ENCODE results near the gene ZNF462. TPM values are rescaled to one million over a fixed set of nuclear protein-coding genes. Genes with fewer than 3 reads are reported as not detected.

Gene ZNF462
- total and polyA plus RNA-seq, 2 donors (not counting 1 experiment from before 2014, with no cell fraction given): 6.0 to 27.4 TPM

DNA sequence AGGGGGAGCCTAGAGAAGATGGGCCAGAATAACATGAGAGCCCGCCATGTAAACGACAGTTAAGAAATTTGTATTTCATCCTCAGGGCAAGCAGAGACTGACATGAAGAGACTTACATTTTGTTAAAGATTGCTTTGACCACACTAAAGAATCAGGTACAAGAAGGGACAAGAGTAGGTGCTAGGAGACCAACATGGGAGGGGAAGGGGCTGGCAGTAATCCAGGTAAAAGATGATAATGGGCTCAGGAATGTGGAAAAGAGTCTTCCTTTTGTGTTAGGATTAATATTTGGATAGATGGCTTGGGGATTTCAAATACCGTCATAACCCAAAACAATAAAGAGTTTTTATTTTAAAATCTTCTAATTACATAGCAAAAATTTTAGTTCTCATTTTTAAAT lies 137.3 kb downstream of the ZNF462 start:
- Histone ChIP-seq H3K36me3 (ENCODE audit: control insufficient read depth, insufficient read depth, low read length) (peaks cover 1% of the 10 kb centered on the region), H3K79me2 (ENCODE audit: control insufficient read depth, insufficient read depth, low read length) (no peaks in the 10 kb centered on the region), H3K4me2 (ENCODE audit: extremely low read depth, insufficient read depth, low read length) (no peak overlapping the region), H3K9me3 (ENCODE audit: control insufficient read depth, insufficient read depth, low read depth, low read length) (no peaks in the 10 kb centered on the region), H3K4me1 (ENCODE audit: control insufficient read depth, extremely low read depth, insufficient read depth, low read length) (no peaks in the 10 kb centered on the region), H4K20me1 (ENCODE audit: control insufficient read depth, extremely low read depth, insufficient read depth, low read length) (no peaks in the 10 kb centered on the region), H3K4me3 (replicated peaks in 1 of 4; ENCODE audit: control extremely low read depth in 1 of 4, insufficient read depth in 1 of 4, low read depth in 3 of 4, low read length in 4 of 4) (no peak overlapping the region), H3K27me3 (ENCODE audit: control insufficient read depth, insufficient read depth, low read length) (no peaks in the 10 kb centered on the region), H2AFZ (ENCODE audit: low read length) (no peak overlapping the region), H3K9ac (ENCODE audit: insufficient read depth, low read length) (no peak overlapping the region), H3K27ac (ENCODE audit: insufficient read depth, low read length) (no peak overlapping the region)
- DNase-seq (ENCODE audit: low read depth in 2 of 2): no peak
- TF ChIP-seq, protein P1, sequence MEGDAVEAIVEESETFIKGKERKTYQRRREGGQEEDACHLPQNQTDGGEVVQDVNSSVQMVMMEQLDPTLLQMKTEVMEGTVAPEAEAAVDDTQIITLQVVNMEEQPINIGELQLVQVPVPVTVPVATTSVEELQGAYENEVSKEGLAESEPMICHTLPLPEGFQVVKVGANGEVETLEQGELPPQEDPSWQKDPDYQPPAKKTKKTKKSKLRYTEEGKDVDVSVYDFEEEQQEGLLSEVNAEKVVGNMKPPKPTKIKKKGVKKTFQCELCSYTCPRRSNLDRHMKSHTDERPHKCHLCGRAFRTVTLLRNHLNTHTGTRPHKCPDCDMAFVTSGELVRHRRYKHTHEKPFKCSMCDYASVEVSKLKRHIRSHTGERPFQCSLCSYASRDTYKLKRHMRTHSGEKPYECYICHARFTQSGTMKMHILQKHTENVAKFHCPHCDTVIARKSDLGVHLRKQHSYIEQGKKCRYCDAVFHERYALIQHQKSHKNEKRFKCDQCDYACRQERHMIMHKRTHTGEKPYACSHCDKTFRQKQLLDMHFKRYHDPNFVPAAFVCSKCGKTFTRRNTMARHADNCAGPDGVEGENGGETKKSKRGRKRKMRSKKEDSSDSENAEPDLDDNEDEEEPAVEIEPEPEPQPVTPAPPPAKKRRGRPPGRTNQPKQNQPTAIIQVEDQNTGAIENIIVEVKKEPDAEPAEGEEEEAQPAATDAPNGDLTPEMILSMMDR (conservative IDR thresholded peaks at IDR 0.05 in 1 of 2, IDR thresholded peaks at IDR 0.05 in 1 of 2; ENCODE audit: low read depth in 1 of 2, low read length in 2 of 2): no peak
- no peak for TF ChIP-seq EZH2 (IDR thresholded peaks at IDR 0.05; ENCODE audit: low read length, missing control alignments)

DNA sequence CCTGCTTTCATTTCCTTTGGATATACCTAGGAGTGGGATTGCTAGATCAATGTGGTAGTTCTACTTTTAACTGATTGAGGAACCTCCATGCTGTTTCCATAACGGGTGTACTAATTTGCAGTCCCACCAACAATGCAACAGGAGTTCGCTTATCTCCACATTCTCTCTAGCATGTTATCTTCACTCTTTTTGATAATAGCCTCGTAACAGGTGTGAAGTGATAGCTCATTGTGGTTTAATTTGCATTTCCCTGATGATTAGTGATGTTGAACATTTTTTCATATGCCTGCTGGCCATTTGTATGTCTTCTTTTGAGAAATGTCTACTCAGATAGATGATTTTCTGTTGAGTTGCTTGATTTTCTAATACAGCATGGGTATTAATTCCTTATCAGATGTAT lies 142.2 kb downstream of the ZNF462 start:
- H3K27ac ChIP-seq (ENCODE audit: insufficient read depth, low read length): no peak overlapping the region
- no peaks in the 10 kb centered on the region for H3K79me2 ChIP-seq (ENCODE audit: control insufficient read depth, insufficient read depth, low read length)
- no peaks in the 10 kb centered on the region for H3K9me3 ChIP-seq (ENCODE audit: control insufficient read depth, insufficient read depth, low read depth, low read length)
- no peak for DNase-seq (ENCODE audit: low read depth in 2 of 2)
- H4K20me1 ChIP-seq (ENCODE audit: control insufficient read depth, extremely low read depth, insufficient read depth, low read length): no peaks in the 10 kb centered on the region
- no peak overlapping the region for H3K4me2 ChIP-seq (ENCODE audit: extremely low read depth, insufficient read depth, low read length)
- no peak overlapping the region for H3K4me3 ChIP-seq (replicated peaks in 1 of 4; ENCODE audit: control extremely low read depth in 1 of 4, insufficient read depth in 1 of 4, low read depth in 3 of 4, low read length in 4 of 4)
- H3K27me3 ChIP-seq (ENCODE audit: control insufficient read depth, insufficient read depth, low read length): no peaks in the 10 kb centered on the region
- TF ChIP-seq, protein P1 (conservative IDR thresholded peaks at IDR 0.05 in 1 of 2, IDR thresholded peaks at IDR 0.05 in 1 of 2; ENCODE audit: low read depth in 1 of 2, low read length in 2 of 2): no peak
- peaks cover 1% of the 10 kb centered on the region for H3K36me3 ChIP-seq (ENCODE audit: control insufficient read depth, insufficient read depth, low read length)
- H2AFZ ChIP-seq (ENCODE audit: low read length): no peak overlapping the region
- H3K9ac ChIP-seq (ENCODE audit: insufficient read depth, low read length): no peak overlapping the region
- no peaks in the 10 kb centered on the region for H3K4me1 ChIP-seq (ENCODE audit: control insufficient read depth, extremely low read depth, insufficient read depth, low read length)

DNA sequence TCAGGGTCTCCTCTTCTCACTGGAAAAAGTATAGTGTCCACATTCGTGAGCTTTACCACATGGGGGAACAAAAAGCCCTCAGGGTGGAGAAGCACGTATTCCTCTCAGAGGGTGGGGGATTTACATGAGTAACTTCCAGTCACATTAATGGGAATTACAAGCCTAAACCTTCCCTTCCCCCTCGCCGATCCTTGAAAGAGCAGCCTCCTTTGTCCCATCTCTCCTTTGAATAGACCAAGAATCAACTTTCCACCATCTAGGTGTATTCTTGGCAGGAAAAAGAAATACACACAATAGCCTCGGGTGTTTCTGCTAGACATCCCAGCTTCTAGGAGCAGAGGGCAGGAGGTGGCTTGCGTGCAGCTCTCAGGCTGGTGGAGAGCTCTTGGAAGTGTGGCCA lies 144.4 kb downstream of the ZNF462 start:
- TF ChIP-seq, protein P1 (conservative IDR thresholded peaks at IDR 0.05 in 1 of 2, IDR thresholded peaks at IDR 0.05 in 1 of 2; ENCODE audit: low read depth in 1 of 2, low read length in 2 of 2): no peak
- no peak for TF ChIP-seq EZH2 (IDR thresholded peaks at IDR 0.05; ENCODE audit: low read length, missing control alignments)
- Histone ChIP-seq H3K27me3 (ENCODE audit: control insufficient read depth, insufficient read depth, low read length) (no peaks in the 10 kb centered on the region), H3K79me2 (ENCODE audit: control insufficient read depth, insufficient read depth, low read length) (no peaks in the 10 kb centered on the region), H3K4me2 (ENCODE audit: extremely low read depth, insufficient read depth, low read length) (no peak overlapping the region), H3K9me3 (ENCODE audit: control insufficient read depth, insufficient read depth, low read depth, low read length) (no peaks in the 10 kb centered on the region), H3K27ac (ENCODE audit: insufficient read depth, low read length) (no peak overlapping the region), H3K4me3 (replicated peaks in 1 of 4; ENCODE audit: control extremely low read depth in 1 of 4, insufficient read depth in 1 of 4, low read depth in 3 of 4, low read length in 4 of 4) (no peak overlapping the region), H2AFZ (ENCODE audit: low read length) (no peak overlapping the region), H3K4me1 (ENCODE audit: control insufficient read depth, extremely low read depth, insufficient read depth, low read length) (no peaks in the 10 kb centered on the region), H3K36me3 (ENCODE audit: control insufficient read depth, insufficient read depth, low read length) (no peaks in the 10 kb centered on the region), H3K9ac (ENCODE audit: insufficient read depth, low read length) (no peak overlapping the region), H4K20me1 (ENCODE audit: control insufficient read depth, extremely low read depth, insufficient read depth, low read length) (no peaks in the 10 kb centered on the region)
- no peak for DNase-seq (ENCODE audit: low read depth in 2 of 2)

All from fibroblast of lung (primary cell).